Keratinocyte (primary cell): Measurements from ENCODE around the gene ALCAM.

ENCODE experiments used
- EZH2 ChIP-seq: IDR thresholded peaks from one replicate; pipeline ENCODE4 v1.6.1; 2012; ENCODE audit warnings: inconsistent platforms, mild to moderate bottlenecking, low read length, moderate library complexity
- TF ChIP-seq, protein P1 (sequence below), 3 experiments: IDR thresholded peaks in 1 of 3; conservative IDR thresholded peaks in 1 of 3; optimal IDR thresholded peaks in 1 of 3; 2 replicates in 2 of 3; 3 replicates in 1 of 3; pipeline versions ENCODE3 to v1.5.1; 2011; ENCODE audit warnings: low read length in 3 of 3, mild to moderate bottlenecking in 3 of 3, moderate library complexity in 2 of 3, control low read depth in 1 of 3, inconsistent platforms in 1 of 3; ENCODE audit not compliant: insufficient read depth in 2 of 3; ENCODE audit errors: extremely low read depth in 1 of 3

GRCh38 chr3:105620236-105620635 is 253.5 kb downstream of the ALCAM start:
- TF ChIP-seq, protein P1, sequence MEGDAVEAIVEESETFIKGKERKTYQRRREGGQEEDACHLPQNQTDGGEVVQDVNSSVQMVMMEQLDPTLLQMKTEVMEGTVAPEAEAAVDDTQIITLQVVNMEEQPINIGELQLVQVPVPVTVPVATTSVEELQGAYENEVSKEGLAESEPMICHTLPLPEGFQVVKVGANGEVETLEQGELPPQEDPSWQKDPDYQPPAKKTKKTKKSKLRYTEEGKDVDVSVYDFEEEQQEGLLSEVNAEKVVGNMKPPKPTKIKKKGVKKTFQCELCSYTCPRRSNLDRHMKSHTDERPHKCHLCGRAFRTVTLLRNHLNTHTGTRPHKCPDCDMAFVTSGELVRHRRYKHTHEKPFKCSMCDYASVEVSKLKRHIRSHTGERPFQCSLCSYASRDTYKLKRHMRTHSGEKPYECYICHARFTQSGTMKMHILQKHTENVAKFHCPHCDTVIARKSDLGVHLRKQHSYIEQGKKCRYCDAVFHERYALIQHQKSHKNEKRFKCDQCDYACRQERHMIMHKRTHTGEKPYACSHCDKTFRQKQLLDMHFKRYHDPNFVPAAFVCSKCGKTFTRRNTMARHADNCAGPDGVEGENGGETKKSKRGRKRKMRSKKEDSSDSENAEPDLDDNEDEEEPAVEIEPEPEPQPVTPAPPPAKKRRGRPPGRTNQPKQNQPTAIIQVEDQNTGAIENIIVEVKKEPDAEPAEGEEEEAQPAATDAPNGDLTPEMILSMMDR (optimal IDR thresholded peaks at IDR 0.05 in 1 of 3, IDR thresholded peaks at IDR 0.05 in 1 of 3, conservative IDR thresholded peaks at IDR 0.05 in 1 of 3; ENCODE audit: extremely low read depth in 1 of 3, insufficient read depth in 2 of 3, low read length in 3 of 3): no peak
- no peak for TF ChIP-seq EZH2
